ENCODE results near the gene SLF2. TPM values are rescaled to one million over a fixed set of nuclear protein-coding genes. Genes with fewer than 3 reads are reported as not detected.
A peak's percentile ranks its signal among the peaks of the same experiment; 100 is the strongest.

Gene SLF2
- total RNA-seq, 4 donors from 2014 or later = 22.1 to 32.4 (median 25.6) TPM

DNA sequence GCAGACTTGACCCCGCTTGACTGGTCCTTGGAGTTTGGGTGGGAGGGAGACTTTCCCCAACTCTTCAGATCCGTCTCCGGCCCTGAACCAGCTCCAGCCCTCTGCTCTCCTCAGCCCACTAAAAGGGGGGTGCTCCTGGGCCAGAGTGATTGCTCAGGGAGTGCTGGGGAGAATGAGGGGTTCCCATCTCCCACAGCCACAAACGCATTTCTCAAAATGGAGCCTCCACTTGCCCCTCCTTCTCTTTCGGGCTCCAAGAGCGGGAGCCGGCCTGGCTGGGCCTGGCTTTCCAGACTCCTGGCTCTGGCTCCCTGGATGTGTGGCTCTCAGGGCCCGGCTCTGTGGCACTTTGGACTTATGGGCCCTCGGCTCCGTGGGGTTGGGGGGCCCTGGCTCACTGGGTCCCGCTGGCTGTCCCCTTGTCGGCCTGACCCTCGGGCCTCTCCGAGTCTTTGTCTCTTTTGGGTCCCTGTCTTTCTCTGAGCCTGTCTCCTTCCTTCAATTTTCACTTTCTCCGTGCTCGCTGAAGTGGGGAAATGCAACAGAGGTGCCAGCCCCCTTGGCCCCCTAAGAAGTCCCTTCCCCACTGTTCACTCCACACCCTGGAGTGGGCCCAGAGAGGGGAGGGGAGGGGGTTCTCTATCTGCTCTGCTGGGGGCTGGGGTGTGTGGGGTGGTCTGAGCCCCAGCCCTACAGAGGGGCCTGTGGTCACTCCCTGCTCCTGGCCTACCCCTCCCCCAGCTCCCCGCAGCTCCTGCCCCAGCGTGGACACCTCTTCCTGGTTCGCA, 87.6 kb downstream of the SLF2 start:
- no peaks in the 10 kb centered on the region for H3K27me3 ChIP-seq
- peaks cover 0 to 30% of the 10 kb centered on the region in 2 donors for H3K36me3 ChIP-seq
- H3K27ac ChIP-seq = peak overlapping the region; percentile 89 to 99 (median 98)
- TF ChIP-seq, protein P1, sequence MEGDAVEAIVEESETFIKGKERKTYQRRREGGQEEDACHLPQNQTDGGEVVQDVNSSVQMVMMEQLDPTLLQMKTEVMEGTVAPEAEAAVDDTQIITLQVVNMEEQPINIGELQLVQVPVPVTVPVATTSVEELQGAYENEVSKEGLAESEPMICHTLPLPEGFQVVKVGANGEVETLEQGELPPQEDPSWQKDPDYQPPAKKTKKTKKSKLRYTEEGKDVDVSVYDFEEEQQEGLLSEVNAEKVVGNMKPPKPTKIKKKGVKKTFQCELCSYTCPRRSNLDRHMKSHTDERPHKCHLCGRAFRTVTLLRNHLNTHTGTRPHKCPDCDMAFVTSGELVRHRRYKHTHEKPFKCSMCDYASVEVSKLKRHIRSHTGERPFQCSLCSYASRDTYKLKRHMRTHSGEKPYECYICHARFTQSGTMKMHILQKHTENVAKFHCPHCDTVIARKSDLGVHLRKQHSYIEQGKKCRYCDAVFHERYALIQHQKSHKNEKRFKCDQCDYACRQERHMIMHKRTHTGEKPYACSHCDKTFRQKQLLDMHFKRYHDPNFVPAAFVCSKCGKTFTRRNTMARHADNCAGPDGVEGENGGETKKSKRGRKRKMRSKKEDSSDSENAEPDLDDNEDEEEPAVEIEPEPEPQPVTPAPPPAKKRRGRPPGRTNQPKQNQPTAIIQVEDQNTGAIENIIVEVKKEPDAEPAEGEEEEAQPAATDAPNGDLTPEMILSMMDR (IDR thresholded peaks at IDR 0.05) = no peak
- TF ChIP-seq POLR2AphosphoS5 (IDR thresholded peaks at IDR 0.05) = no peak
- no peak for TF ChIP-seq POLR2A (IDR thresholded peaks at IDR 0.05)
- no peak for TF ChIP-seq EP300 (IDR thresholded peaks at IDR 0.05)
- peaks cover 2 to 81% (median 24%) of the 10 kb centered on the region in 3 donors for H3K4me1 ChIP-seq
- ATAC-seq = no peak
- 0% methylated on average over 3 of the region's 19 CpGs; no CpG with 5 or more reads in 1 of the 2 donors for WGBS, 2 donors (ENCODE audit: low coverage in 1 of 2)
- H3K4me3 ChIP-seq = peak overlapping the region; percentile 72 to 81
- no peaks in the 10 kb centered on the region for H3K9me3 ChIP-seq

DNA sequence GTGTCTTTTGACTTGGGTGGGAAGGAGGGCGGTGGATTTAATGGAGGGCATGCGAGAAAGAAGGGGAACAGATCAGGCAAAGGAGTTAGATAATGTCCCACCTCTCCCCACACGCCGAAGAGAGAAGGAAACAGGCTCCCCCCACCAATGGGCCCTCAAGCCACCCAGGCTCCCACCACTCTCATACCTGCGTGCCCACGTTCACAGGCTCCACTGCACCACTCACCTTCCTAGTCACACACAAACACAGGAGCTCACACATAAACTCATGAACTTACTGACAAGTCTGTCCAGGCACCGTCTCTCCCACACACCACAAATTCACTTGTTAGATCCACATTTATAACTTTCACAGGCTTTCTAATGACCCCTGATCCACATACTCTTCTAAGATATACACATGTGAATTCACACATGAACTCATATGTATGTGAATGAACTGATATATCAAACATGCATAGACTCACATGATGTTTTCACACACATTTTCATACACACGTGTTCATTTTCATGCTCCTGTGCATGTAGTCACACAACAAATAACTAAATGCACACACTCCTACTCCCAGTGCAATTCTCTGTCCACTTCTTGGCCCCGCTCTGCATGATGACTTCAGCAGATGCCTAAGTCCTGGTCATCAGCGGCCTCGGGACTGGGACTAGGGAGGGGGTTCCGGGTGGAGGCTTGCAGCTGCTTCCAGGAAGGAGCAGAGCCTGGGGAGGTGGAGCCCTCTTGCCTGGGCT, 88.3 kb downstream of the SLF2 start:
- Histone ChIP-seq H3K36me3 (peaks cover 0 to 38% of the 10 kb centered on the region in 2 donors), H3K9me3 (no peaks in the 10 kb centered on the region), H3K27me3 (no peaks in the 10 kb centered on the region), H3K4me3 (peak overlapping the region; percentile 72 to 81), H3K4me1 (peaks cover 2 to 88% (median 24%) of the 10 kb centered on the region in 3 donors), H3K27ac (peak overlapping the region; percentile 89 to 99 (median 98))
- WGBS, 2 donors (ENCODE audit: low coverage in 1 of 2) = 3 to 7% methylated on average over 5 to 8 of the region's 12 CpGs
- ATAC-seq = peak; percentile 68
- TF ChIP-seq POLR2A (IDR thresholded peaks at IDR 0.05) (peak; percentile 47 to 64), POLR2AphosphoS5 (IDR thresholded peaks at IDR 0.05) (peak; percentile 98), EP300 (IDR thresholded peaks at IDR 0.05) (no peak)
- TF ChIP-seq, protein P1 (IDR thresholded peaks at IDR 0.05) = no peak

DNA sequence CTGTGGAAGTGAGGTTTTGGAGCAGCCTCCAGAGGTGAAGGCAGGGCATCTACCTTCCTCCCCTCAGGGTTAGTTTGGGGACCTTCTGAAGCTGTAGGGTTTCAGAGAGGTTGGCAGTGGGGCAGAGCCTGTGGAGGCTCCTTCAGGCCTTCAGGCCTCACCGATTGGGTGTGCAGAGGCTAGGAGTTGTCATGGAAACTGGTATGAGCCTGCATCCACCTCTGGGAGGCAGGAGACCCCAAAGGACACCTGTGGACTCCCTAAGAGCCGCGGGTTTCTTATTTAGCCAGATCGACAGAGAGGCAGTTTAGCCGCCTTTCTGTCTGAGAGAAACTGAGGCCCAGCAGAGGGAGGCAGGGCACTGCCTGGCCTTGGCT, 88.9 kb downstream of the SLF2 start:
- H3K4me1 ChIP-seq = peaks cover 2 to 86% (median 20%) of the 10 kb centered on the region in 3 donors
- peak overlapping the region in 1 of 2 donors; percentile 72 for H3K4me3 ChIP-seq
- no peaks in the 10 kb centered on the region for H3K27me3 ChIP-seq
- 17% methylated on average over 2 of the region's 5 CpGs; no CpG with 5 or more reads in 1 of the 2 donors for WGBS, 2 donors (ENCODE audit: low coverage in 1 of 2)
- peak overlapping the region; percentile 77 to 99 (median 98) for H3K27ac ChIP-seq
- TF ChIP-seq POLR2AphosphoS5 (IDR thresholded peaks at IDR 0.05) (no peak), POLR2A (IDR thresholded peaks at IDR 0.05) (no peak), EP300 (IDR thresholded peaks at IDR 0.05) (no peak)
- TF ChIP-seq, protein P1 (IDR thresholded peaks at IDR 0.05) = peak in 1 of 4 experiments; percentile 26
- ATAC-seq = no peak
- H3K9me3 ChIP-seq = no peaks in the 10 kb centered on the region
- H3K36me3 ChIP-seq = peaks cover 0 to 44% of the 10 kb centered on the region in 2 donors

DNA sequence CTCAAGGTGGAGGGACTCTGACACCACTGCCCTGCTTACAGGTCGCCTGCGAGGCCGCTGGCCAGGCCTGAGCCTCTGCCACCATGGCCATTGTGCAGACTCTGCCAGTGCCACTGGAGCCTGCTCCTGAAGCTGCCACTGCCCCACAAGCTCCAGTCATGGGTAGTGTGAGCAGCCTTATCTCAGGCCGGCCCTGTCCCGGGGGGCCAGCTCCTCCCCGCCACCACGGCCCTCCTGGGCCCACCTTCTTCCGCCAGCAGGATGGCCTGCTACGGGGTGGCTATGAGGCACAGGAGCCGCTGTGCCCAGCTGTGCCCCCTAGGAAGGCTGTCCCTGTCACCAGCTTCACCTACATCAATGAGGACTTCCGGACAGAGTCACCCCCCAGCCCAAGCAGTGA, 89.7 kb downstream of the SLF2 start:
- no peaks in the 10 kb centered on the region for H3K27me3 ChIP-seq
- TF ChIP-seq EP300 (IDR thresholded peaks at IDR 0.05) = no peak
- TF ChIP-seq POLR2AphosphoS5 (IDR thresholded peaks at IDR 0.05) = no peak
- H3K9me3 ChIP-seq = no peaks in the 10 kb centered on the region
- 80% methylated on average over 3 of the region's 11 CpGs; no CpG with 5 or more reads in 1 of the 2 donors for WGBS, 2 donors (ENCODE audit: low coverage in 1 of 2)
- peaks cover 2 to 88% (median 22%) of the 10 kb centered on the region in 3 donors for H3K4me1 ChIP-seq
- H3K36me3 ChIP-seq = peaks cover 0 to 52% of the 10 kb centered on the region in 2 donors
- H3K27ac ChIP-seq = peak overlapping the region; percentile 77 to 99 (median 98)
- no peak for ATAC-seq
- H3K4me3 ChIP-seq = no peak overlapping the region

DNA sequence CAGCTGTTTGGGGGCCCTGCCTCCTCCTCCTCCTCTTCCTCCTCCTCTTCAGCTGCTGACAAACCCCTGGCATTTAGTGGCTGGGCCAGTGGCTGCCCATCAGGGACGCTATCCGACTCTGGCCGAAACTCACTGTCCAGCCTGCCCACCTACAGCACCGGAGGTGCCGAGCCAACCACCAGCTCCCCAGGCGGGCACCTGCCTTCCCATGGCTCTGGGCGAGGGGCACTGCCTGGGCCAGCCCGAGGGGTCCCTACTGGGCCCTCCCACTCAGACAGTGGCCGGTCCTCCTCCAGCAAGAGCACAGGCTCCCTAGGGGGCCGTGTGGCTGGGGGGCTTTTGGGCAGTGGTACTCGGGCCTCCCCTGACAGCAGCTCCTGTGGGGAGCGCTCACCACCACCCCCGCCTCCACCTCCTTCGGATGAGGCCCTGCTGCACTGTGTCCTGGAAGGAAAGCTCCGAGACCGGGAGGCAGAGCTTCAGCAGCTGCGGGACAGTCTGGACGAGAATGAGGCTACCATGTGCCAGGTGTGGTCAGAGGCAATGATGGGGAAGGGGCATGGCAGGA, 91.0 kb downstream of the SLF2 start:
- peaks cover 0 to 52% of the 10 kb centered on the region in 2 donors for H3K36me3 ChIP-seq
- ATAC-seq = no peak
- H3K4me3 ChIP-seq = no peak overlapping the region
- WGBS, 2 donors (ENCODE audit: low coverage in 1 of 2) = no CpG with 5 or more reads among the region's 18 CpGs
- H3K27me3 ChIP-seq = no peaks in the 10 kb centered on the region
- no peaks in the 10 kb centered on the region for H3K9me3 ChIP-seq
- peaks cover 2 to 88% (median 31%) of the 10 kb centered on the region in 3 donors for H3K4me1 ChIP-seq
- peak overlapping the region in 3 of 4 donors; percentile 96 to 99 (median 99) for H3K27ac ChIP-seq
- TF ChIP-seq EP300 (IDR thresholded peaks at IDR 0.05) = no peak
- no peak for TF ChIP-seq POLR2A (IDR thresholded peaks at IDR 0.05)
- TF ChIP-seq, protein P1 (IDR thresholded peaks at IDR 0.05) = no peak
- no peak for TF ChIP-seq POLR2AphosphoS5 (IDR thresholded peaks at IDR 0.05)
